HEK293 (cell line): Measurements from ENCODE around the gene TRAM2.

Experiments used
- CTCF ChIA-PET: fragments of 350-600 bp; formaldehyde crosslinking; extraction: SDS; loops from one replicate; lab custom pipeline; 2021; ENCODE audit warnings: antibody characterized with exemption; lab: Yijun Ruan, JAX
- POLR2A ChIA-PET: fragments of 300-600 bp; formaldehyde crosslinking; extraction: SDS; loops from one replicate; lab custom pipeline; 2020; ENCODE audit warnings: antibody characterized with exemption, inconsistent platforms; lab: Yijun Ruan, JAX
- H3K27ac ChIP-seq: fragments of 200-500 bp; sonication (Bioruptor generic); 2 replicates; pipeline ENCODE4 v1.5.1; 2014; ENCODE audit warnings: low read depth, low read length, control low read depth, inconsistent platforms; ENCODE audit errors: extremely low read depth
- H3K36me3 ChIP-seq, 2 experiments: fragments of 200-500 bp in 1 of 2; sonication (Bioruptor generic) in 1 of 2; 1 replicate in 1 of 2; 2 replicates in 1 of 2; pipeline ENCODE4 v1.5.1; 2014 to 2017; ENCODE audit warnings: inconsistent platforms in 2 of 2, low read length in 2 of 2; ENCODE audit not compliant: control insufficient read depth in 2 of 2, insufficient read depth in 1 of 2
- H3K4me1 ChIP-seq: fragments of 200-500 bp; sonication (Bioruptor generic); 2 replicates; pipeline ENCODE4 v1.5.1; 2014; ENCODE audit warnings: mild to moderate bottlenecking, low read length, inconsistent platforms; ENCODE audit not compliant: control insufficient read depth, insufficient read depth
- H3K4me3 ChIP-seq: 2 replicates; pipeline ENCODE4 v1.5.1; 2011; ENCODE audit warnings: low read depth, mild to moderate bottlenecking, control low read depth, low read length, moderate library complexity
- H3K9me3 ChIP-seq: fragments of 200-500 bp; sonication (Bioruptor generic); 2 replicates; pipeline ENCODE4 v1.5.1; 2014; ENCODE audit warnings: low read depth, low read length, inconsistent platforms; ENCODE audit not compliant: control insufficient read depth, insufficient read depth
- ATF2 ChIP-seq: fragments of 450-650 bp; formaldehyde crosslinking; IDR thresholded peaks from 2 replicates; pipeline ENCODE4 v1.5.1; 2016; ENCODE audit warnings: missing biosample characterization, missing genetic modification characterization, low read depth
- HOXC10 ChIP-seq: sonication (generic); formaldehyde crosslinking; IDR thresholded peaks from 2 replicates; pipeline ENCODE4 v1.8.1; 2023; ENCODE audit warnings: mild to moderate bottlenecking, missing genetic modification reagents
- KLF10 ChIP-seq: fragments of 450-650 bp; IDR thresholded peaks from 2 replicates; pipeline ENCODE4 v1.5.1; 2018; ENCODE audit warnings: missing biosample characterization, mild to moderate bottlenecking, missing genetic modification characterization
- RBAK ChIP-seq: fragments of 450-650 bp; formaldehyde crosslinking; IDR thresholded peaks from 2 replicates; pipeline ENCODE4 v1.5.1; 2016; ENCODE audit warnings: missing biosample characterization, missing genetic modification characterization
- ZBTB48 ChIP-seq: fragments of 450-650 bp; formaldehyde crosslinking; IDR thresholded peaks from 2 replicates; pipeline ENCODE4 v1.5.1; 2016; ENCODE audit warnings: missing biosample characterization, missing genetic modification characterization
- ZBTB8A ChIP-seq: fragments of 450-650 bp; formaldehyde crosslinking; IDR thresholded peaks from 2 replicates; pipeline ENCODE4 v1.5.1; 2016; ENCODE audit warnings: missing biosample characterization, missing genetic modification characterization
- ZNF16 ChIP-seq: fragments of 450-650 bp; formaldehyde crosslinking; IDR thresholded peaks from 2 replicates; pipeline ENCODE4 v1.5.1; 2016; ENCODE audit warnings: low read depth, missing biosample characterization, missing genetic modification characterization
- ZNF404 ChIP-seq: fragments of 450-650 bp; formaldehyde crosslinking; IDR thresholded peaks from 2 replicates; pipeline ENCODE4 v1.5.1; 2017; ENCODE audit warnings: missing biosample characterization, missing genetic modification characterization
- ZNF426 ChIP-seq: fragments of 450-650 bp; formaldehyde crosslinking; IDR thresholded peaks from 2 replicates; pipeline ENCODE4 v1.5.1; 2017; ENCODE audit warnings: missing biosample characterization, missing genetic modification characterization, mild to moderate bottlenecking, inconsistent platforms, moderate library complexity
- TF ChIP-seq, protein P1 (sequence below): fragments of 450-650 bp; formaldehyde crosslinking; IDR thresholded peaks from 2 replicates; pipeline ENCODE4 v1.5.1; 2016; ENCODE audit warnings: missing biosample characterization, missing genetic modification characterization
- TF ChIP-seq, protein P2 (sequence below): fragments of 450-650 bp; formaldehyde crosslinking; conservative IDR thresholded peaks from 2 replicates; pipeline ENCODE4 v1.5.1; 2016; ENCODE audit warnings: low read depth, missing biosample characterization, missing genetic modification characterization
- TF ChIP-seq, protein P3 (sequence below): IDR thresholded peaks from 2 replicates; pipeline ENCODE4 v1.6.1; 2011; ENCODE audit warnings: mild to moderate bottlenecking, low read depth, low read length, borderline replicate concordance

Gene TRAM2

GRCh38 chr6:52493669-52494068 lies 83.2 kb downstream of the TRAM2 start:
- Histone ChIP-seq H3K4me3 (no peak overlapping the region), H3K4me1 (peaks cover 10% of the 10 kb centered on the region)
- TF ChIP-seq ATF2 (no peak), ZNF426 (tag by site-specific recombination) (no peak), ZNF16 (no peak), ZBTB48 (tag by site-specific recombination) (peak; percentile 17; the same call in 1 of the 2 replicates), HOXC10 (CRISPR knock-in tag) (no peak)
- TF ChIP-seq, protein P1, sequence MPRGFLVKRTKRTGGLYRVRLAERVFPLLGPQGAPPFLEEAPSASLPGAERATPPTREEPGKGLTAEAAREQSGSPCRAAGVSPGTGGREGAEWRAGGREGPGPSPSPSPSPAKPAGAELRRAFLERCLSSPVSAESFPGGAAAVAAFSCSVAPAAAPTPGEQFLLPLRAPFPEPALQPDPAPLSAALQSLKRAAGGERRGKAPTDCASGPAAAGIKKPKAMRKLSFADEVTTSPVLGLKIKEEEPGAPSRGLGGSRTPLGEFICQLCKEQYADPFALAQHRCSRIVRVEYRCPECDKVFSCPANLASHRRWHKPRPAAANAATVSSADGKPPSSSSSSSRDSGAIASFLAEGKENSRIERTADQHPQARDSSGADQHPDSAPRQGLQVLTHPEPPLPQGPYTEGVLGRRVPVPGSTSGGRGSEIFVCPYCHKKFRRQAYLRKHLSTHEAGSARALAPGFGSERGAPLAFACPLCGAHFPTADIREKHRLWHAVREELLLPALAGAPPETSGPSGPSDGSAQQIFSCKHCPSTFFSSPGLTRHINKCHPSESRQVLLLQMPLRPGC (tag by site-specific recombination): no peak
- TF ChIP-seq, protein P2, sequence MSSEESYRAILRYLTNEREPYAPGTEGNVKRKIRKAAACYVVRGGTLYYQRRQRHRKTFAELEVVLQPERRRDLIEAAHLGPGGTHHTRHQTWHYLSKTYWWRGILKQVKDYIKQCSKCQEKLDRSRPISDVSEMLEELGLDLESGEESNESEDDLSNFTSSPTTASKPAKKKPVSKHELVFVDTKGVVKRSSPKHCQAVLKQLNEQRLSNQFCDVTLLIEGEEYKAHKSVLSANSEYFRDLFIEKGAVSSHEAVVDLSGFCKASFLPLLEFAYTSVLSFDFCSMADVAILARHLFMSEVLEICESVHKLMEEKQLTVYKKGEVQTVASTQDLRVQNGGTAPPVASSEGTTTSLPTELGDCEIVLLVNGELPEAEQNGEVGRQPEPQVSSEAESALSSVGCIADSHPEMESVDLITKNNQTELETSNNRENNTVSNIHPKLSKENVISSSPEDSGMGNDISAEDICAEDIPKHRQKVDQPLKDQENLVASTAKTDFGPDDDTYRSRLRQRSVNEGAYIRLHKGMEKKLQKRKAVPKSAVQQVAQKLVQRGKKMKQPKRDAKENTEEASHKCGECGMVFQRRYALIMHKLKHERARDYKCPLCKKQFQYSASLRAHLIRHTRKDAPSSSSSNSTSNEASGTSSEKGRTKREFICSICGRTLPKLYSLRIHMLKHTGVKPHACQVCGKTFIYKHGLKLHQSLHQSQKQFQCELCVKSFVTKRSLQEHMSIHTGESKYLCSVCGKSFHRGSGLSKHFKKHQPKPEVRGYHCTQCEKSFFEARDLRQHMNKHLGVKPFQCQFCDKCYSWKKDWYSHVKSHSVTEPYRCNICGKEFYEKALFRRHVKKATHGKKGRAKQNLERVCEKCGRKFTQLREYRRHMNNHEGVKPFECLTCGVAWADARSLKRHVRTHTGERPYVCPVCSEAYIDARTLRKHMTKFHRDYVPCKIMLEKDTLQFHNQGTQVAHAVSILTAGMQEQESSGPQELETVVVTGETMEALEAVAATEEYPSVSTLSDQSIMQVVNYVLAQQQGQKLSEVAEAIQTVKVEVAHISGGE (tag by site-specific recombination): no peak
- TF ChIP-seq, all 188 proteins: peak for 1
- Histone ChIP-seq H3K27ac (no peak overlapping the region), H3K36me3 (peaks cover 0 to 10% of the 10 kb centered on the region in 2 experiments; a peak in 1 of 3 replicates), H3K9me3 (no peaks in the 10 kb centered on the region)
- ChIA-PET POLR2A (interaction anchor here (0.6 kb wide), 1 partner anchor 77 kb away, joined by 3 read pairs; no protein-coding TSS in a partner anchor), CTCF (interaction anchor here (0.8 to 1.6 kb wide), 4 partner anchors 9 to 104 kb away, joined by 3 to 5 read pairs (median 4); no protein-coding TSS in a partner anchor)

GRCh38 chr6:52491203-52492069 lies 85.4 kb downstream of the TRAM2 start:
- Histone ChIP-seq H3K4me3 (no peak overlapping the region), H3K36me3 (peaks cover 0 to 10% of the 10 kb centered on the region in 2 experiments; a peak in 1 of 3 replicates), H3K27ac (no peak overlapping the region), H3K4me1 (peaks cover 4% of the 10 kb centered on the region; the same call in 1 of the 2 replicates), H3K9me3 (no peaks in the 10 kb centered on the region)
- ChIA-PET CTCF (interaction anchor here (1.2 to 1.5 kb wide), 2 partner anchors 171 to 324 kb away, joined by 3 to 6 read pairs; no protein-coding TSS in a partner anchor), POLR2A (no interaction called here)
- TF ChIP-seq RBAK (tag by site-specific recombination) (no peak), ZNF404 (tag by site-specific recombination) (no peak), ZBTB8A (tag by site-specific recombination) (no peak), KLF10 (tag by site-specific recombination) (no peak)
- TF ChIP-seq, protein P3, sequence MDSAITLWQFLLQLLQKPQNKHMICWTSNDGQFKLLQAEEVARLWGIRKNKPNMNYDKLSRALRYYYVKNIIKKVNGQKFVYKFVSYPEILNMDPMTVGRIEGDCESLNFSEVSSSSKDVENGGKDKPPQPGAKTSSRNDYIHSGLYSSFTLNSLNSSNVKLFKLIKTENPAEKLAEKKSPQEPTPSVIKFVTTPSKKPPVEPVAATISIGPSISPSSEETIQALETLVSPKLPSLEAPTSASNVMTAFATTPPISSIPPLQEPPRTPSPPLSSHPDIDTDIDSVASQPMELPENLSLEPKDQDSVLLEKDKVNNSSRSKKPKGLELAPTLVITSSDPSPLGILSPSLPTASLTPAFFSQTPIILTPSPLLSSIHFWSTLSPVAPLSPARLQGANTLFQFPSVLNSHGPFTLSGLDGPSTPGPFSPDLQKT: no peak
